Type B pancreatic cell (in vitro differentiated cells): ENCODE measurements around the gene RFC5. TPM values are rescaled to one million over a fixed set of nuclear protein-coding genes. Genes with fewer than 3 reads are reported as not detected.

Experiments
- DNase-seq: peaks from one replicate; pipeline ENCODE4 v3.0.0; 2021; ENCODE audit warnings: mixed read lengths; ENCODE audit not compliant: unreplicated experiment; ENCODE audit errors: extremely low spot score
- H3K27ac Mint-ChIP-seq: 2 replicates; pipeline ENCODE4 v1.8.0; 2021; ENCODE audit warnings: mild to moderate bottlenecking, mixed read lengths
- H3K27me3 Mint-ChIP-seq: 2 replicates; pipeline ENCODE4 v1.8.0; 2021; ENCODE audit warnings: mixed read lengths
- H3K36me3 Mint-ChIP-seq: 2 replicates; pipeline ENCODE4 v1.8.0; 2021; ENCODE audit warnings: mixed read lengths
- H3K4me1 Mint-ChIP-seq: one replicate; pipeline ENCODE4 v1.8.0; 2021; ENCODE audit warnings: mixed read lengths; ENCODE audit not compliant: unreplicated experiment
- H3K4me3 Mint-ChIP-seq: 2 replicates; pipeline ENCODE4 v1.8.0; 2021; ENCODE audit warnings: mild to moderate bottlenecking, mixed read lengths
- H3K9me3 Mint-ChIP-seq: 2 replicates; pipeline ENCODE4 v1.8.0; 2021; ENCODE audit warnings: mixed read lengths
- CTCF ChIP-seq: fragments of 200-600 bp; sonication (generic); conservative IDR thresholded peaks from 2 replicates; pipeline ENCODE4 v1.5.0; 2021; ENCODE audit warnings: antibody characterized with exemption, mild to moderate bottlenecking
- total RNA-seq: library from RNA; stranded (reverse); gene quantifications from 2 replicates; pipeline ENCODE4 v1.2.1, GENCODE V29; 2021; ENCODE audit warnings: low replicate concordance

The RFC5 gene
- total RNA-seq, 1 donor from 2014 or later: 41.9 TPM

- no peak for TF ChIP-seq CTCF
- H3K36me3 Mint-ChIP-seq: no peaks in the 10 kb centered on the region
- no peaks in the 10 kb centered on the region for H3K27me3 Mint-ChIP-seq
- H3K9me3 Mint-ChIP-seq: no peaks in the 10 kb centered on the region
- no peak overlapping the region for H3K27ac Mint-ChIP-seq
- no peak for DNase-seq
- no peaks in the 10 kb centered on the region for H3K4me1 Mint-ChIP-seq
- no peak overlapping the region for H3K4me3 Mint-ChIP-seq
These were observed 35.9 kb upstream of the RFC5 start for GRCh38 chr12:117980616-117981015.

DNA sequence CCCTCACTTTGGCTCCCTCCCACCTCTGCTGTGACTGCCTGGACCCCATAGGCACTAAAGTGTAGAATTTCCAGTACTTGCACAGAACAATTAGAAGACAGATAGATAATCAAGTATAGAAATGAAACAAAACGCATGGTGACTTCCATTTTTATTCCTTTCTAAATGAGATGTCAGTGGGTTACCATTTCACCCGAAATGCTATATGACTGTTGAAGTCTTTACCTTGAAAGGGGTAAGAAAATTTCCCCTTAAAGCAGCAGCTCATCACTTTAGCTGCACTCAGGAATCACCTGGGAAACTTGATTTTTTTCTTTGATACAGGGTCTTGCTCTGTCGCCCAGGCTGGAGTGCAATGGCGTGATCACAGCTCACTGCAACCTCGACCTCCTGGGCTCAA, 35.2 kb upstream of the RFC5 start:
- Mint-ChIP-seq H3K9me3 (no peaks in the 10 kb centered on the region), H3K27me3 (no peaks in the 10 kb centered on the region), H3K27ac (no peak overlapping the region), H3K4me1 (no peaks in the 10 kb centered on the region), H3K4me3 (no peak overlapping the region), H3K36me3 (no peaks in the 10 kb centered on the region)
- DNase-seq: no peak
- no peak for TF ChIP-seq CTCF

DNA sequence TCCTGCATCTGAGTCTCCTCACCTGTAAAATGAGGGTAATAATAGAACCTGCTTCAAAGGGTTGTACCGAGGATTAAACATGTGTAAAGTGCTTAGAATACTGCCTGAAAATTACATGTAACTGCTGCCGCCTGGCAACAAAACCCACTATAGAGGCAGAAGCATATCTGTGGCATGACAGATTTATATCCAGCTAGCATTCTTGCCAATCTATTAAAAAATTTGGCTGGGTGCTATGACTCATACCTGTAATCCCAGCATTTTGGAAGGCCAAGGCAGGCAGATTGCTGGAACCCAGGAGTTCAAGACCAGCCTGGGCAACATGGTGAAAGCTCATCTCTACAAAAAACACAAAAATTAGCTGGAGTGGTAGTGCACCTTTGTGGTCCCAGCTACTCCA, 31.3 kb upstream of the RFC5 start:
- H3K9me3 Mint-ChIP-seq: no peaks in the 10 kb centered on the region
- no peak overlapping the region for H3K4me3 Mint-ChIP-seq
- H3K4me1 Mint-ChIP-seq: no peaks in the 10 kb centered on the region
- DNase-seq: no peak
- no peak for TF ChIP-seq CTCF
- H3K36me3 Mint-ChIP-seq: peaks cover 3% of the 10 kb centered on the region
- no peak overlapping the region for H3K27ac Mint-ChIP-seq
- peaks cover 4% of the 10 kb centered on the region for H3K27me3 Mint-ChIP-seq

DNA sequence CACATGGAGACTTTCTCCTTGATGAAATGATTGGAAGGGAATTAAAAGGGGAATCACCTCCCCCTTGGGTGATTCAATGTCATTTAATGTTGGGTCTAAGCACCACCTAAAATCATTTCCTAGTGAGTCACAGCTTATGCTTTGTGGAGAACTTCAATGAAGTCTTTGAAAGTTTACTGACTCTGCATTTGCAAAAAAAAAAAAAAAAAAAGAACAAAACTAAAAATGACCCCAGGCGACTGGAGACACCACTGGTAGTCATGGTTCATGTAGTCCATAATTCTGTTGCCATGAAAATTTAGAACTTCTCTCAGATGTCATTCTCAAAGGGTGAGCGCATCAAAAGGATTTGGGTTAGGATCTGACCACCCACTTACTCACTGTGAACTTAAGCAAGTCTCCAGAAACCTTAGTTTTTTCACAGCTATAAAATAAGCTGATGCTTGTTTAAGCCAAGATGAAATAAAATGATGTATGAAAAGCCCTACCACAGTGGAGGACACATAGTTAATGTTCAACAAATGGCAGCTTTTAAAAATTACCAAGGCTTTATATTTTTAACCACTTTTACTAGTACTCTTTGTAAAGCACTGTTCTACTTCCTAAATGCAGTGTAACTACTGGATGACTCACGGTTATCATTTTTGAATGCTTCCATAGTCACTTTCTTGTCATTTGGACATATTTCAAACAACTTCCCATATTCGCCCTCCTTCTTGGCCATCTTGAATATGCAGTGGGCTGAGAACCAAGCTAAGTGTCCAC, 29.6 kb upstream of the RFC5 start:
- Mint-ChIP-seq H3K27ac (no peak overlapping the region), H3K9me3 (no peaks in the 10 kb centered on the region), H3K4me3 (no peak overlapping the region), H3K27me3 (peaks cover 8% of the 10 kb centered on the region), H3K4me1 (no peaks in the 10 kb centered on the region), H3K36me3 (peaks cover 3% of the 10 kb centered on the region)
- no peak for DNase-seq
- TF ChIP-seq CTCF: no peak

- no peak overlapping the region for H3K27ac Mint-ChIP-seq
- H3K4me3 Mint-ChIP-seq: no peak overlapping the region
- H3K36me3 Mint-ChIP-seq: no peaks in the 10 kb centered on the region
- peaks cover 10% of the 10 kb centered on the region for H3K27me3 Mint-ChIP-seq
- no peaks in the 10 kb centered on the region for H3K4me1 Mint-ChIP-seq
- H3K9me3 Mint-ChIP-seq: no peaks in the 10 kb centered on the region
- TF ChIP-seq CTCF: no peak
- DNase-seq: no peak
These were observed 21.7 kb upstream of the RFC5 start for GRCh38 chr12:117994551-117995438.
